MCF 10A (cell line): ENCODE results near the gene MED15. TPM values are rescaled to one million over a fixed set of nuclear protein-coding genes. Genes with fewer than 3 reads are reported as not detected.

Experiments
- BruUV-seq: library from RNA; stranded (reverse); fragments of 400-500 nt; replicated peaks from 2 replicates; lab custom pipeline; 2021; lab: Mats Ljungman, UMichigan
- CTCF ChIA-PET: fragments of 300-600 bp; sonication (Branson Sonifier 250); formaldehyde crosslinking; extraction: SDS; loops from one replicate; lab custom pipeline; 2021; ENCODE audit warnings: antibody characterized with exemption, inconsistent platforms; lab: Yijun Ruan, JAX
- POLR2A ChIA-PET: fragments of 300-600, 350-650 bp; sonication (Branson Sonifier 250); formaldehyde crosslinking; extraction: SDS; loops from one replicate; lab custom pipeline; 2020; ENCODE audit warnings: antibody characterized with exemption, inconsistent platforms; lab: Yijun Ruan, JAX
- DNase-seq: peaks from one replicate; pipeline ENCODE4 v3.0.0-alpha.2; 2018; ENCODE audit not compliant: unreplicated experiment
- H3K27ac Mint-ChIP-seq: one replicate; pipeline ENCODE4 v1.8.0; 2022; ENCODE audit warnings: mild to moderate bottlenecking, low read depth, mixed read lengths; ENCODE audit not compliant: unreplicated experiment
- H3K27me3 Mint-ChIP-seq: one replicate; pipeline ENCODE4 v1.8.0; 2022; ENCODE audit warnings: mixed read lengths; ENCODE audit not compliant: insufficient read depth, unreplicated experiment
- H3K36me3 Mint-ChIP-seq: one replicate; pipeline ENCODE4 v1.8.0; 2022; ENCODE audit warnings: mild to moderate bottlenecking, moderate library complexity, mixed read lengths; ENCODE audit not compliant: insufficient read depth, unreplicated experiment
- H3K4me1 Mint-ChIP-seq: one replicate; pipeline ENCODE4 v1.8.0; 2022; ENCODE audit warnings: mixed read lengths; ENCODE audit not compliant: insufficient read depth, unreplicated experiment
- H3K4me3 Mint-ChIP-seq: one replicate; pipeline ENCODE4 v1.8.0; 2022; ENCODE audit warnings: mild to moderate bottlenecking, moderate library complexity, mixed read lengths; ENCODE audit not compliant: unreplicated experiment
- H3K9me3 Mint-ChIP-seq: one replicate; pipeline ENCODE4 v1.8.0; 2022; ENCODE audit warnings: mixed read lengths; ENCODE audit not compliant: unreplicated experiment
- CTCF ChIP-seq: fragments of 200-600 bp; IDR thresholded peaks from one replicate; pipeline ENCODE4 v1.8.0; 2022; ENCODE audit warnings: antibody characterized with exemption, mild to moderate bottlenecking; ENCODE audit not compliant: unreplicated experiment
- intact Hi-C: fragments of 100-400 bp; cut with micrococcal nuclease; formaldehyde crosslinking; loops from 2 replicates; pipeline ENCODE4 v1.14.1; 2022
- total RNA-seq: library from RNA; stranded (reverse); gene quantifications from 2 replicates; pipeline ENCODE4 v1.2.3, GENCODE V29; 2022

Gene MED15
- total RNA-seq, 1 experiment from 2014 or later = 122 TPM

- no peaks in the 10 kb centered on the region for H3K9me3 Mint-ChIP-seq
- intact Hi-C loops = no loop called here
- H3K36me3 Mint-ChIP-seq = no peaks in the 10 kb centered on the region
- CTCF ChIA-PET = interaction anchor here (0.6 kb wide), 1 partner anchor 84 kb away, joined by 5 read pairs; no protein-coding TSS in a partner anchor
- H3K4me1 Mint-ChIP-seq = peaks cover 6% of the 10 kb centered on the region
- no peak for TF ChIP-seq CTCF
- H3K27ac Mint-ChIP-seq = no peak overlapping the region
- DNase-seq = no peak
- POLR2A ChIA-PET = no interaction called here
- no TSS peak for BruUV-seq
- H3K4me3 Mint-ChIP-seq = no peak overlapping the region
- H3K27me3 Mint-ChIP-seq = no peaks in the 10 kb centered on the region
Measured at GRCh38 chr22:20613301-20613700, 105.9 kb downstream of the MED15 start.

- Mint-ChIP-seq H3K36me3 (no peaks in the 10 kb centered on the region), H3K27ac (no peak overlapping the region), H3K4me3 (no peak overlapping the region), H3K4me1 (peaks cover 6% of the 10 kb centered on the region), H3K27me3 (no peaks in the 10 kb centered on the region), H3K9me3 (no peaks in the 10 kb centered on the region)
- intact Hi-C loops = no loop called here
- ChIA-PET CTCF (no interaction called here), POLR2A (no interaction called here)
- no peak for DNase-seq
- BruUV-seq = no TSS peak
- TF ChIP-seq CTCF = no peak
Measured at GRCh38 chr22:20615021-20615420, 107.6 kb downstream of the MED15 start.

- CTCF ChIA-PET = no interaction called here
- Mint-ChIP-seq H3K4me1 (peaks cover under 1% of the 10 kb centered on the region), H3K27me3 (no peaks in the 10 kb centered on the region), H3K4me3 (no peak overlapping the region), H3K9me3 (no peaks in the 10 kb centered on the region), H3K36me3 (no peaks in the 10 kb centered on the region), H3K27ac (no peak overlapping the region)
- intact Hi-C loops = no loop called here
- no peak for TF ChIP-seq CTCF
- DNase-seq = no peak
- POLR2A ChIA-PET = interaction anchor here (0.6 kb wide), 1 partner anchor 23 kb away, joined by 3 read pairs; no protein-coding TSS in a partner anchor
- no TSS peak for BruUV-seq
Measured at GRCh38 chr22:20615533-20616450, 108.4 kb downstream of the MED15 start.

GRCh38 chr22:20616451-20617043 is 109.1 kb downstream of the MED15 start:
- CTCF ChIA-PET = interaction anchor here (0.7 kb wide), 1 partner anchor 198 kb away, joined by 3 read pairs; no protein-coding TSS in a partner anchor
- Mint-ChIP-seq H3K36me3 (no peaks in the 10 kb centered on the region), H3K4me3 (no peak overlapping the region), H3K9me3 (no peaks in the 10 kb centered on the region), H3K27ac (no peak overlapping the region), H3K4me1 (no peaks in the 10 kb centered on the region), H3K27me3 (no peaks in the 10 kb centered on the region)
- intact Hi-C loops = no loop called here
- POLR2A ChIA-PET = interaction anchor here (0.6 kb wide), 1 partner anchor 24 kb away, joined by 3 read pairs; no protein-coding TSS in a partner anchor
- no peak for TF ChIP-seq CTCF
- no TSS peak for BruUV-seq
- DNase-seq = no peak
